LNCAP (cell line): Measurements from ENCODE around the gene SLC36A4.
A peak's percentile ranks its signal among the peaks of the same experiment; 100 is the strongest.

Experiments
- CTCF ChIP-seq: fragments of 450-650 bp; IDR thresholded peaks from 2 replicates; pipeline ENCODE4 v1.5.1; 2017; ENCODE audit warnings: mild to moderate bottlenecking

SLC36A4 gene

GRCh38 chr11:93225662-93226061, 27.9 kb upstream of the SLC36A4 start:
- peak; percentile 56 for TF ChIP-seq CTCF

- no peak for TF ChIP-seq CTCF
These were observed 23.7 kb upstream of the SLC36A4 start for GRCh38 chr11:93221539-93221938.

DNA sequence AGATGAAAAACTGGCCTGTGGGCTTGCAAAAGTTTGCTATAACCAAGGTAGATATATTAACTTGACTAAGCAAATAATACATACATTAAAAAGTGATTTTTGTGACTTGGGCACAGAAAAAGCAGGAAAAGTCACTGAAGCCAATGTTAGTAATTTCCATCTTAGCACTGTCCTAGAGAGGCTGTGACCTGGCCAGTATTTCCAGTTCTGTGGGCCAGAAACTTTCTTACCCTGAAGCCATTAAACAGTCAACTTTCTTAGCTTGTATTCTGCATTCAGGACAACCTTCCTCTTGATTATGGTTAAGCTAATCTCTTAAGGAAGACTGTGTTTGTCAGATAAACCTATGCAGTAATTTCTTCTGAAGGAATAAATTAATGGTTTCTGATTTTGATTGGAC, 22.3 kb upstream of the SLC36A4 start:
- no peak for TF ChIP-seq CTCF

GRCh38 chr11:93219440-93219839, 21.6 kb upstream of the SLC36A4 start:
- no peak for TF ChIP-seq CTCF

GRCh38 chr11:93216511-93217101, 18.8 kb upstream of the SLC36A4 start:
- TF ChIP-seq CTCF, result no peak

DNA sequence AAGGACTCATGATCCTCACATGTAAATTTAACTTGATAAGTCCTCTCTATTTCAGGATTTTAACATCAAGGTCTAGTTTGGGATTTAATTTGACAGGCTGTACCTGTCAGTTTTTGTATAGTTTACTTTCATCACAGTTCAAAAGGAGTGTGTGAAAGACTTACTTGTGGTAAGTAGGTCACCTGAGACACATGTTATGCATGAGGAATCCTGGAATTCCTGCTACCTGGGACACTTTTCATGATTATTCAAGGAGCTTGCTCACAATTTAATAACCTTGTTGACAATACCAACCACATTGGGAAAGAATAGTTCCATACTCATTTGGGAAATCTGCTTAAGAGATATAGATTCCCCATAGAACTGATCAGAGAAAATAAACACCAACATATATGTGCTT, 15.8 kb upstream of the SLC36A4 start:
- TF ChIP-seq CTCF, result no peak

- TF ChIP-seq CTCF, result no peak
These were observed 14.3 kb upstream of the SLC36A4 start for GRCh38 chr11:93212094-93212493.

- TF ChIP-seq CTCF, result no peak
These were observed 11.7 kb upstream of the SLC36A4 start for GRCh38 chr11:93209466-93209865.
